Heart right ventricle (tissue), 16 donors: Measurements from ENCODE around the gene HTR6. TPM values are rescaled to one million over a fixed set of nuclear protein-coding genes. Genes with fewer than 3 reads are reported as not detected.

ENCODE experiments used
- ATAC-seq, 8 donors: fragments of 200-7000 bp; cut with Tn5 transposase; one replicate each; pipeline ENCODE4 v1.9.1; 2020; ENCODE audit warnings: mild to moderate bottlenecking in 8 of 8, moderate library complexity in 8 of 8, moderate number of reproducible peaks in 1 of 8
- DNase-seq, 2 donors: peaks; one replicate each; pipeline ENCODE4 v3.0.0-alpha.2; 2020
- H3K27ac ChIP-seq, 10 donors: fragments of 200-600 bp; sonication (generic) in 2 of 10; one replicate each; pipeline versions ENCODE4 v1.5.0 to v1.8.0; 2020 to 2022; ENCODE audit warnings: mild to moderate bottlenecking in 3 of 10
- H3K27me3 ChIP-seq, 7 donors: fragments of 200-600 bp; one replicate each; pipeline ENCODE4 v1.8.0; 2021 to 2022; ENCODE audit warnings: mild to moderate bottlenecking in 2 of 7
- H3K36me3 ChIP-seq, 9 donors: fragments of 200-600 bp; sonication (generic) in 1 of 9; one replicate each; pipeline versions ENCODE4 v1.5.0 to v1.8.0; 2020 to 2022; ENCODE audit warnings: mild to moderate bottlenecking in 2 of 9
- H3K4me1 ChIP-seq, 9 donors: fragments of 200-600 bp; sonication (generic) in 1 of 9; one replicate each; pipeline versions ENCODE4 v1.5.0 to v1.8.0; 2020 to 2022; ENCODE audit warnings: mild to moderate bottlenecking in 4 of 9
- H3K4me3 ChIP-seq, 10 donors: fragments of 200-600 bp; sonication (generic) in 2 of 10; one replicate each; pipeline versions ENCODE4 v1.5.0 to v1.8.0; 2020 to 2022; ENCODE audit warnings: mild to moderate bottlenecking in 7 of 10, moderate library complexity in 2 of 10
- H3K9me3 ChIP-seq, 11 donors: fragments of 200-600 bp in 10 of 11; sonication (generic) in 2 of 11; one replicate each; pipeline versions ENCODE4 v1.5.0 to v1.8.0; 2013 to 2022; ENCODE audit warnings: mild to moderate bottlenecking in 2 of 11, control low read depth in 1 of 11, moderate library complexity in 1 of 11
- WGBS, 2 donors: extraction: QIAGEN DNeasy Blood & Tissue Kit; methylation state at CpG; one replicate each; pipeline ENCODE4 v1.1.7; 2013; ENCODE audit warnings: inconsistent platforms in 1 of 2; 5-methylcytosine and 5-hydroxymethylcytosine counted together
- intact Hi-C, 10 donors: fragments of 100-400 bp; cut with DNase I; formaldehyde crosslinking; loops; one replicate each; pipeline versions ENCODE4 v1.11.1 to v1.14.2; 2022
- polyA plus RNA-seq, 2 donors: library from polyadenylated mRNA; stranded (reverse); fragments of 200-250 nt; gene quantifications; one replicate each; pipeline ENCODE4 v1.2.3, GENCODE V29; 2013
- total RNA-seq, 10 donors: library from RNA; stranded (reverse); fragmentation: NEBNext Ultra II Directional in 3 of 10; extraction: Animal tissue kit (Norgen Biotek cat#: 25700) in 3 of 10; gene quantifications; one replicate each; pipeline versions ENCODE4 v1.2.1 to v1.2.4, GENCODE V29; 2021 to 2023
- TF ChIP-seq, protein P1 (sequence below), 9 donors: fragments of 200-600 bp; sonication (generic) in 2 of 9; IDR thresholded peaks; one replicate each; pipeline versions ENCODE4 v1.5.0 to v1.8.0; 2021 to 2022; ENCODE audit warnings: antibody characterized with exemption in 9 of 9, mild to moderate bottlenecking in 5 of 9, moderate library complexity in 1 of 9
- donor health status: Arrhythmogenic right ventricular cardiomyopathy.
- donor health status: ischemic (EF 13 %, LVEDD 7.1; RV severe dilation, severe dysfunction).
- donor health status: healthy with polysubstance abuse.
- donor health status: DM: no; HTN: yes; CAD: no.
- donor health status: DM: no; HTN: no; CAD: no.
- donor health status: ischemic (EF 25% LVEDD 6.9; RV normal size, moderate dysfunction).
- donor health status: ischemic (EF 25% LVEDD 5.7; RV mildly dilated, moderate dysfunction).
- donor health status: healthy.
- donor health status: DM: yes; HTN: yes; CAD: no.
- donor health status: Ischemic cardiomyopathy.
- donor health status: ischemic (EF 35%, LVEDD 5.7; RV mildly dilated, moderate dysfunction).
- donor health status: nonischemic (EF 11% LVEDD 7.7; RV severe dilation, severe dysfunction).
- donor health status: DM: yes; HTN: yes; CAD: no.
- donor health status: PGD.
- donor health status: ischemic (EF 29% LVEDD 5.4; RV normal size, mild dysfunction).
- donor health status: nonischemic (EF 23%, LVEDD 6.1; RV moderate dilation, normal function).

HTR6 gene
- total and polyA plus RNA-seq, 12 donors = not detected

GRCh38 chr1:19645411-19646251 lies 19.0 kb upstream of the HTR6 start:
- H3K27me3 ChIP-seq = peaks cover 0 to 42% (median 0%) of the 10 kb centered on the region in 7 donors
- ATAC-seq = peak in 5 of 8 donors; percentile 2 to 10 (median 6)
- peaks cover 12 to 70% (median 57%) of the 10 kb centered on the region in 9 donors for H3K4me1 ChIP-seq
- H3K9me3 ChIP-seq = no peaks in the 10 kb centered on the region
- H3K4me3 ChIP-seq = peak overlapping the region; percentile 44 to 88 (median 72)
- TF ChIP-seq, protein P1, sequence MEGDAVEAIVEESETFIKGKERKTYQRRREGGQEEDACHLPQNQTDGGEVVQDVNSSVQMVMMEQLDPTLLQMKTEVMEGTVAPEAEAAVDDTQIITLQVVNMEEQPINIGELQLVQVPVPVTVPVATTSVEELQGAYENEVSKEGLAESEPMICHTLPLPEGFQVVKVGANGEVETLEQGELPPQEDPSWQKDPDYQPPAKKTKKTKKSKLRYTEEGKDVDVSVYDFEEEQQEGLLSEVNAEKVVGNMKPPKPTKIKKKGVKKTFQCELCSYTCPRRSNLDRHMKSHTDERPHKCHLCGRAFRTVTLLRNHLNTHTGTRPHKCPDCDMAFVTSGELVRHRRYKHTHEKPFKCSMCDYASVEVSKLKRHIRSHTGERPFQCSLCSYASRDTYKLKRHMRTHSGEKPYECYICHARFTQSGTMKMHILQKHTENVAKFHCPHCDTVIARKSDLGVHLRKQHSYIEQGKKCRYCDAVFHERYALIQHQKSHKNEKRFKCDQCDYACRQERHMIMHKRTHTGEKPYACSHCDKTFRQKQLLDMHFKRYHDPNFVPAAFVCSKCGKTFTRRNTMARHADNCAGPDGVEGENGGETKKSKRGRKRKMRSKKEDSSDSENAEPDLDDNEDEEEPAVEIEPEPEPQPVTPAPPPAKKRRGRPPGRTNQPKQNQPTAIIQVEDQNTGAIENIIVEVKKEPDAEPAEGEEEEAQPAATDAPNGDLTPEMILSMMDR (IDR thresholded peaks at IDR 0.05) = no peak
- DNase-seq = peak in 1 of 2 donors; percentile 52
- intact Hi-C loops = loop anchor here in 9 of 10 donors (5.0 to 10.0 kb wide), 5 partner anchors 48 to 253 kb away; partner anchors contain the start of gene CAPZB (in 6 of the 9)
- WGBS, 2 donors = 40 to 54% methylated on average over 30 of the region's 30 CpGs
- H3K36me3 ChIP-seq = no peaks in the 10 kb centered on the region
- peak overlapping the region; percentile 78 to 95 (median 92) for H3K27ac ChIP-seq

- DNase-seq = no peak
- 73 to 83% methylated on average over 9 of the region's 9 CpGs for WGBS, 2 donors
- Histone ChIP-seq H3K4me1 (peaks cover 17 to 77% (median 65%) of the 10 kb centered on the region in 9 donors), H3K9me3 (no peaks in the 10 kb centered on the region), H3K27me3 (peaks cover 0 to 42% (median 0%) of the 10 kb centered on the region in 7 donors), H3K4me3 (peak overlapping the region in 9 of 10 donors; percentile 51 to 88 (median 72)), H3K36me3 (no peaks in the 10 kb centered on the region), H3K27ac (peak overlapping the region in 9 of 10 donors; percentile 81 to 95 (median 92))
- no peak for ATAC-seq
- TF ChIP-seq, protein P1 (IDR thresholded peaks at IDR 0.05) = no peak
- intact Hi-C loops = loop anchor here in 9 of 10 donors (5.0 to 10.0 kb wide), 5 partner anchors 49 to 254 kb away; partner anchors contain the start of gene CAPZB (in 6 of the 9)
These were observed 18.0 kb upstream of the HTR6 start for GRCh38 chr1:19646377-19647319.

DNA sequence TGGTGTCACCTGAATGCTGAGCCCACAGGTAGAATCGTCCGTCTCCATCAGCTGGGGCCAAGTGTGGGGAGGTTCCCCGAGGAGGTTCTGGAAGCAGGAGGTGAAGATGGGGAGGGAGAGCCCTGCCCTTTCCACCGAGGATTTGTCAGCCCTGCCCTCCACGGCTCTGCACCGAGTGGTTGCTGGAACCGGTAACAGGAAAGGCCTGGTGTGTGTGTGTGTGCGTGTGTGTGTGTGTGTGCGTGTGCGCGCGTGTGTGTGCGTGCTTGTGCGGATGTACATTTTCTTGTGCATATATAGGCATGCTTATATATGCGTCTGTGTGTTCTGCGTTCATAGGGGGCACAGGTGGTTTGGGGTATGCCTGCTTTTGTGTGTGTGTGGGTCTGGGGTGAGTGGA lies 17.0 kb upstream of the HTR6 start:
- H3K9me3 ChIP-seq = no peaks in the 10 kb centered on the region
- TF ChIP-seq, protein P1 (IDR thresholded peaks at IDR 0.05) = no peak
- intact Hi-C loops = loop anchor here in 9 of 10 donors (5.0 to 10.0 kb wide), 5 partner anchors 50 to 255 kb away; partner anchors contain the start of gene CAPZB (in 6 of the 9)
- peaks cover 0 to 36% (median 0%) of the 10 kb centered on the region in 7 donors for H3K27me3 ChIP-seq
- H3K4me1 ChIP-seq = peaks cover 22 to 85% (median 75%) of the 10 kb centered on the region in 9 donors
- WGBS, 2 donors = 51 to 63% methylated on average over 16 of the region's 16 CpGs
- no peaks in the 10 kb centered on the region for H3K36me3 ChIP-seq
- peak in 1 of 2 donors; percentile 64 for DNase-seq
- peak in 2 of 8 donors; percentile 7 to 12 for ATAC-seq
- H3K4me3 ChIP-seq = peak overlapping the region in 3 of 10 donors; percentile 3 to 88 (median 25)
- peak overlapping the region in 9 of 10 donors; percentile 45 to 95 (median 70) for H3K27ac ChIP-seq
